ENCODE data around the gene TSPO.

The TSPO gene

GRCh38 chr22:43153899-43154298, 2.5 kb downstream of the TSPO start:
- Histone ChIP-seq H3K27me3 (no peaks in the 10 kb centered on the region), H3K9me3 (no peaks in the 10 kb centered on the region), H3K27ac (peak overlapping the region; percentile 89), H3K4me3 (ENCODE audit: low read depth in 1 of 2, low read length in 1 of 2) (peak overlapping the region; percentile 44 to 46), H3K4me1 (ENCODE audit: control insufficient read depth in 1 of 2, insufficient read depth in 1 of 2, low read depth in 1 of 2, low read length in 1 of 2) (peaks cover 82 to 90% of the 10 kb centered on the region in 2 experiments), H3K36me3 (peaks cover 17% of the 10 kb centered on the region)
- TF ChIP-seq CTCF (IDR thresholded peaks at IDR 0.05): no peak

- Histone ChIP-seq H3K4me1 (ENCODE audit: control insufficient read depth in 1 of 2, insufficient read depth in 1 of 2, low read depth in 1 of 2, low read length in 1 of 2) (peaks cover 82 to 85% of the 10 kb centered on the region in 2 experiments), H3K9me3 (no peaks in the 10 kb centered on the region), H3K36me3 (peaks cover 28% of the 10 kb centered on the region), H3K27ac (peak overlapping the region; percentile 89), H3K4me3 (ENCODE audit: low read depth in 1 of 2, low read length in 1 of 2) (peak overlapping the region; percentile 44 to 46), H3K27me3 (no peaks in the 10 kb centered on the region)
- peak; percentile 23 for TF ChIP-seq CTCF (IDR thresholded peaks at IDR 0.05)
These were observed 3.7 kb downstream of the TSPO start for GRCh38 chr22:43154887-43155536.

DNA sequence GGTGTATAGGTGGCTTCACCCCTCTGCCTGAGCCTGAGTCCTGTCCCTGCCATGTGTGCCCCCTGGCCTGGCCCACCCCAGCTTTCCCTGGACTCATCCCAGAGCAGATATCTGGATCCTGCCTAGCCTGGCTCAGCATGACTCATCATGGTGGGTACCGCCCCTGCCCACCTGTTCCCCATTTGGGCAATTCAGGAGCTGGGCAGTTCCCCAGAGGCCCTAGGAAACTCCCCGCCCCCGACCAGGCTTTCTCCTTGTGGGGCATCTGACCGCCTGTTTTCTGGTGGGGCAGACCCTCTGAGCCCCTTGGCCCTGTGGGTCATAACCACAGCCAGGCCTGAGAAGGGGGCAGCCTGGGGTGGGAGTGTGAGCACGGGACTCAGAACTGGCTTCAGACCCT, 4.4 kb downstream of the TSPO start:
- no peaks in the 10 kb centered on the region for H3K27me3 ChIP-seq
- peak overlapping the region; percentile 89 for H3K27ac ChIP-seq
- peaks cover 76 to 77% of the 10 kb centered on the region in 2 experiments for H3K4me1 ChIP-seq (ENCODE audit: control insufficient read depth in 1 of 2, insufficient read depth in 1 of 2, low read depth in 1 of 2, low read length in 1 of 2)
- no peak for TF ChIP-seq CTCF (IDR thresholded peaks at IDR 0.05)
- peak overlapping the region; percentile 44 to 46 for H3K4me3 ChIP-seq (ENCODE audit: low read depth in 1 of 2, low read length in 1 of 2)
- no peaks in the 10 kb centered on the region for H3K9me3 ChIP-seq
- peaks cover 36% of the 10 kb centered on the region for H3K36me3 ChIP-seq

DNA sequence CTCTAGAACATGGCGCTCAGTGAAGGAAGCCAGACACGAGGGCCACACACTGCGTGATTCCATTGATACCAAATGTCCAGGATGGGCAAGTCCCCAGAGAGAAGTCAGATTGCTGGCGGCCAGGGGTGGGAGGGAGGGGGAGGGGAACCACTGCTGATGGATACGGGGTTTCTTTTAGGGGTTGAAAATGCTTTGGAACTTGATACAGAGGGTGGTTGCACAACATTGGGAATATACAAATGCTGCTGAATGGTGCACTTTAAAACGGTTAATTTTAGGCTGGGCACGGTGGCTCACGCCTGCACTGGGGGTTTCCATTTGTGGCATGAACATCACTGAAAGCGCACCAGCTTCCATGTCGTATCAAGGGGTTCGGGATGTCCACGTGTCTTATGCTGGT, 5.1 kb downstream of the TSPO start:
- Histone ChIP-seq H3K27me3 (no peaks in the 10 kb centered on the region), H3K4me1 (ENCODE audit: control insufficient read depth in 1 of 2, insufficient read depth in 1 of 2, low read depth in 1 of 2, low read length in 1 of 2) (peaks cover 71 to 74% of the 10 kb centered on the region in 2 experiments), H3K27ac (peak overlapping the region; percentile 89), H3K4me3 (ENCODE audit: low read depth in 1 of 2, low read length in 1 of 2) (no peak overlapping the region), H3K9me3 (no peaks in the 10 kb centered on the region), H3K36me3 (peaks cover 42% of the 10 kb centered on the region)
- TF ChIP-seq CTCF (IDR thresholded peaks at IDR 0.05): no peak

DNA sequence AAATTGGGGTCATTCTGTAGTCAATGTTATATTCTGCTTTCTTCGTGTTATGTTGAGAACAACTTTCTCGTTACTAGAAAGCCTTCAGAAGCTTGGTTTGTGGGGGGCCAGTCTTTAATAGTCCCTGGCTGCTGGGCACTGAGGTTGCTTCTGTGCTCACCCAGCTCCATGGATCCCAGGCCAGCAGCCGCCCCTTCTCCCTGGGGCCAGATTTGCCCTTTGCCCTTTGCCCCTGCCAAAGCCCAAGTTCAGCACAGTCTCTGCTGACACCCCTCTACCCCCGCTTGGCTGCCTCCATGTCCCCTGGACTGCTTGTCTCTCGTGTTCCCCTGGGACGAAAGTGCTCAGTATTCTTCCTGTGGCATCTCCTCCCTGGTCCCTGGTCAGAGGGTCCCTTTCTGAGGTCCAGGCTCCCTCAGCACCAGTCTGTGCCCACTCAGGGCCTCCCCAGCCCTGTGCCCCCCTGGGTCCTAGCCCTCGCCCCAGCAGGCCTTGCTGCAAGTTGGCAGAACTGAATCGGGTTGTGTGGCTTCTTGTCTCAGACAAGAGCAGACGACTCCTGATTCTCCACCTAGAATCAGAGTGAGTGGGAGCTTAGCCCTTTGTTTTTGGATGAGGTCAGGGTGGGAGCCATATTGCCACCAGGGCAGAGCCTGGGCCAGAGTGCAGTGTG, 6.7 kb downstream of the TSPO start:
- Histone ChIP-seq H3K27ac (peak overlapping the region; percentile 89), H3K4me1 (ENCODE audit: control insufficient read depth in 1 of 2, insufficient read depth in 1 of 2, low read depth in 1 of 2, low read length in 1 of 2) (peaks cover 61 to 65% of the 10 kb centered on the region in 2 experiments), H3K36me3 (peaks cover 58% of the 10 kb centered on the region), H3K4me3 (ENCODE audit: low read depth in 1 of 2, low read length in 1 of 2) (no peak overlapping the region), H3K27me3 (no peaks in the 10 kb centered on the region), H3K9me3 (no peaks in the 10 kb centered on the region)
- TF ChIP-seq CTCF (IDR thresholded peaks at IDR 0.05): no peak

Measured in neutrophil (primary cell).